ENCODE results near the gene DCX. TPM values are rescaled to one million over a fixed set of nuclear protein-coding genes. Genes with fewer than 3 reads are reported as not detected.

Gene DCX
- total RNA-seq, 1 donor from 2014 or later = 0.26 TPM

GRCh38 chrX:111265486-111265885 lies 146.5 kb downstream of the DCX start:
- H3K4me3 Mint-ChIP-seq (ENCODE audit: unreplicated experiment) = no peak overlapping the region
- no peaks in the 10 kb centered on the region for H3K36me3 Mint-ChIP-seq (ENCODE audit: low read depth, unreplicated experiment)
- H3K27me3 Mint-ChIP-seq (ENCODE audit: unreplicated experiment) = no peaks in the 10 kb centered on the region
- no peak for DNase-seq (ENCODE audit: low spot score)
- peaks cover 7% of the 10 kb centered on the region for H3K4me1 Mint-ChIP-seq (ENCODE audit: unreplicated experiment)
- H3K9me3 Mint-ChIP-seq (ENCODE audit: unreplicated experiment) = no peaks in the 10 kb centered on the region
- TF ChIP-seq CTCF (IDR thresholded peaks at IDR 0.05; ENCODE audit: unreplicated experiment) = no peak
- no peak overlapping the region for H3K27ac Mint-ChIP-seq (ENCODE audit: unreplicated experiment)

GRCh38 chrX:111264385-111264784 lies 147.6 kb downstream of the DCX start:
- Mint-ChIP-seq H3K4me1 (ENCODE audit: unreplicated experiment) (peaks cover 7% of the 10 kb centered on the region), H3K9me3 (ENCODE audit: unreplicated experiment) (no peaks in the 10 kb centered on the region), H3K4me3 (ENCODE audit: unreplicated experiment) (no peak overlapping the region), H3K27me3 (ENCODE audit: unreplicated experiment) (peaks cover 1% of the 10 kb centered on the region), H3K27ac (ENCODE audit: unreplicated experiment) (no peak overlapping the region), H3K36me3 (ENCODE audit: low read depth, unreplicated experiment) (no peaks in the 10 kb centered on the region)
- no peak for TF ChIP-seq CTCF (IDR thresholded peaks at IDR 0.05; ENCODE audit: unreplicated experiment)
- no peak for DNase-seq (ENCODE audit: low spot score)

GRCh38 chrX:111262086-111262485 lies 149.9 kb downstream of the DCX start:
- Mint-ChIP-seq H3K9me3 (ENCODE audit: unreplicated experiment) (no peaks in the 10 kb centered on the region), H3K36me3 (ENCODE audit: low read depth, unreplicated experiment) (no peaks in the 10 kb centered on the region), H3K27ac (ENCODE audit: unreplicated experiment) (no peak overlapping the region), H3K4me1 (ENCODE audit: unreplicated experiment) (peaks cover 7% of the 10 kb centered on the region), H3K27me3 (ENCODE audit: unreplicated experiment) (peaks cover 1% of the 10 kb centered on the region), H3K4me3 (ENCODE audit: unreplicated experiment) (no peak overlapping the region)
- no peak for TF ChIP-seq CTCF (IDR thresholded peaks at IDR 0.05; ENCODE audit: unreplicated experiment)
- no peak for DNase-seq (ENCODE audit: low spot score)

- no peaks in the 10 kb centered on the region for H3K9me3 Mint-ChIP-seq (ENCODE audit: unreplicated experiment)
- no peak overlapping the region for H3K27ac Mint-ChIP-seq (ENCODE audit: unreplicated experiment)
- H3K36me3 Mint-ChIP-seq (ENCODE audit: low read depth, unreplicated experiment) = no peaks in the 10 kb centered on the region
Observed at GRCh38 chrX:111260451-111260850, 151.5 kb downstream of the DCX start.

GRCh38 chrX:111259559-111259958 lies 152.4 kb downstream of the DCX start:
- no peak for DNase-seq (ENCODE audit: low spot score)
- H3K27ac Mint-ChIP-seq (ENCODE audit: unreplicated experiment) = no peak overlapping the region
- H3K4me3 Mint-ChIP-seq (ENCODE audit: unreplicated experiment) = no peak overlapping the region
- peaks cover 7% of the 10 kb centered on the region for H3K4me1 Mint-ChIP-seq (ENCODE audit: unreplicated experiment)
- no peaks in the 10 kb centered on the region for H3K9me3 Mint-ChIP-seq (ENCODE audit: unreplicated experiment)
- TF ChIP-seq CTCF (IDR thresholded peaks at IDR 0.05; ENCODE audit: unreplicated experiment) = no peak
- H3K27me3 Mint-ChIP-seq (ENCODE audit: unreplicated experiment) = peaks cover 1% of the 10 kb centered on the region
- H3K36me3 Mint-ChIP-seq (ENCODE audit: low read depth, unreplicated experiment) = no peaks in the 10 kb centered on the region

More at GRCh38 chrX:111260451-111260850, 151.5 kb downstream of the DCX start:
- no peak for DNase-seq (ENCODE audit: low spot score)
- H3K4me3 Mint-ChIP-seq (ENCODE audit: unreplicated experiment) = no peak overlapping the region
- peaks cover 1% of the 10 kb centered on the region for H3K27me3 Mint-ChIP-seq (ENCODE audit: unreplicated experiment)
- peaks cover 7% of the 10 kb centered on the region for H3K4me1 Mint-ChIP-seq (ENCODE audit: unreplicated experiment)
- no peak for TF ChIP-seq CTCF (IDR thresholded peaks at IDR 0.05; ENCODE audit: unreplicated experiment)
